ENCODE results near the gene COP1.

- no peak for TF ChIP-seq CTCF (IDR thresholded peaks at IDR 0.05)
- no peak for TF ChIP-seq POLR2AphosphoS5 (IDR thresholded peaks at IDR 0.05; ENCODE audit: insufficient read depth in 1 of 2, low read depth in 1 of 2)
- no peak for TF ChIP-seq POLR2A (IDR thresholded peaks at IDR 0.05)
Observed at GRCh38 chr1:176051402-176051801, 155.7 kb downstream of the COP1 start.

Data from vagina (tissue), 2 donors.